Endothelial cell of umbilical vein (primary cell): ENCODE measurements around the gene KCTD2. TPM values are rescaled to one million over a fixed set of nuclear protein-coding genes. Genes with fewer than 3 reads are reported as not detected.

Source experiments
- BruUV-seq: library from RNA; stranded (reverse); fragments of 400-500 nt; replicated peaks from 2 replicates; lab custom pipeline; 2021; lab: Mats Ljungman, UMichigan
- CTCF ChIA-PET: fragments of 300-600, 350-600 bp; sonication (Branson Sonifier 250); formaldehyde crosslinking; loops from one replicate; lab custom pipeline; 2021; ENCODE audit warnings: antibody characterized with exemption, inconsistent platforms; lab: Charles Lee
- POLR2A ChIA-PET: fragments of 300-600, 350-600 bp; sonication (Branson Sonifier 250); formaldehyde crosslinking; loops from one replicate; lab custom pipeline; 2021; ENCODE audit warnings: antibody characterized with exemption, inconsistent platforms; lab: Charles Lee
- DNase-seq: peaks from one replicate; pipeline ENCODE4 v3.0.0-alpha.2; 2011; ENCODE audit warnings: low read depth, low spot score
- FAIRE-seq: peaks from 2 replicates; lab custom pipeline; 2011; peaks lifted over from hg19 to GRCh38; lab: Jason Lieb, UNC
- H2AFZ ChIP-seq: 2 replicates; pipeline ENCODE4 v1.6.0; 2012; ENCODE audit warnings: low read depth, low read length, control low read depth, inconsistent platforms
- H3K27ac ChIP-seq: 2 replicates; pipeline ENCODE4 v1.5.1; 2011; ENCODE audit warnings: low read depth, mild to moderate bottlenecking, control low read depth, low read length, moderate library complexity; ENCODE audit not compliant: insufficient read depth
- H3K27me3 ChIP-seq, 2 experiments: 2 replicates each; pipeline versions ENCODE4 v1.6.0 to v1.6.1; 2011; ENCODE audit warnings: low read length in 2 of 2, mixed read lengths in 1 of 2; ENCODE audit not compliant: control insufficient read depth in 2 of 2, insufficient read depth in 2 of 2
- H3K36me3 ChIP-seq, 2 experiments: 2 replicates in 1 of 2; 3 replicates in 1 of 2; pipeline ENCODE4 v1.5.1; 2011; ENCODE audit warnings: low read length in 2 of 2, mild to moderate bottlenecking in 1 of 2, moderate library complexity in 1 of 2; ENCODE audit not compliant: control insufficient read depth in 2 of 2, insufficient read depth in 2 of 2; ENCODE audit errors: extremely low read depth in 1 of 2
- H3K4me1 ChIP-seq: 3 replicates; pipeline ENCODE4 v1.5.1; 2011; ENCODE audit warnings: mild to moderate bottlenecking, low read length; ENCODE audit not compliant: control insufficient read depth, insufficient read depth; ENCODE audit errors: extremely low read depth
- H3K4me2 ChIP-seq: 2 replicates; pipeline ENCODE4 v1.6.1; 2011; ENCODE audit warnings: low read length, control low read depth, mixed read lengths; ENCODE audit not compliant: insufficient read depth
- H3K4me3 ChIP-seq, 3 experiments: fragments of 200-600 bp in 1 of 3; sonication (generic), shearing (Covaris generic) in 1 of 3; replicated peaks in 1 of 3; 2 replicates each; pipeline ENCODE4 v1.5.1; 2011 to 2016; ENCODE audit warnings: control low read depth in 3 of 3, low read length in 3 of 3, mild to moderate bottlenecking in 2 of 3, inconsistent platforms in 1 of 3, low read depth in 1 of 3, moderate library complexity in 1 of 3; ENCODE audit not compliant: insufficient read depth in 1 of 3
- H3K79me2 ChIP-seq: 2 replicates; pipeline ENCODE4 v1.6.0; 2012; ENCODE audit warnings: low read length, inconsistent platforms; ENCODE audit not compliant: control insufficient read depth, insufficient read depth
- H3K9ac ChIP-seq: replicated peaks from 2 replicates; pipeline ENCODE3; 2011; ENCODE audit warnings: low read length, control low read depth; ENCODE audit not compliant: insufficient read depth; ENCODE audit errors: extremely low read depth
- H3K9me1 ChIP-seq: replicated peaks from 3 replicates; pipeline ENCODE4 v1.6.0; 2011; ENCODE audit warnings: mild to moderate bottlenecking, low read length; ENCODE audit not compliant: control insufficient read depth, insufficient read depth; ENCODE audit errors: extremely low read depth
- H3K9me3 ChIP-seq: replicated peaks from 2 replicates; pipeline ENCODE4 v1.5.1; 2012; ENCODE audit warnings: low read length, inconsistent platforms; ENCODE audit not compliant: control insufficient read depth, insufficient read depth
- H4K20me1 ChIP-seq: replicated peaks from 2 replicates; pipeline ENCODE3; 2011; ENCODE audit warnings: mild to moderate bottlenecking, low read length; ENCODE audit not compliant: control insufficient read depth, insufficient read depth; ENCODE audit errors: extremely low read depth
- CTCF ChIP-seq, 2 donors: IDR thresholded peaks; 1 replicate in 1 of 2; 2 replicates in 1 of 2; pipeline ENCODE4 v1.5.1; 2011; ENCODE audit warnings: low read length in 2 of 2, mild to moderate bottlenecking in 2 of 2, moderate library complexity in 2 of 2, control low read depth in 1 of 2, inconsistent platforms in 1 of 2, low read depth in 1 of 2; ENCODE audit not compliant: insufficient read depth in 1 of 2; ENCODE audit errors: extremely low read depth in 1 of 2
- EZH2 ChIP-seq: IDR thresholded peaks from 2 replicates; pipeline ENCODE4 v1.6.1; 2012; ENCODE audit warnings: borderline replicate concordance, low read depth, mild to moderate bottlenecking, moderate library complexity, low read length, inconsistent platforms; ENCODE audit not compliant: severe bottlenecking
- FOS ChIP-seq: IDR thresholded peaks from 2 replicates; pipeline ENCODE4 v1.6.1; 2011; ENCODE audit warnings: mild to moderate bottlenecking, low read length, moderate library complexity, borderline replicate concordance; ENCODE audit not compliant: insufficient read depth
- GATA2 ChIP-seq: IDR thresholded peaks from 2 replicates; pipeline ENCODE4 v1.7.0; 2011; ENCODE audit warnings: low read depth, mild to moderate bottlenecking, moderate library complexity, mixed read lengths, low read length; ENCODE audit not compliant: insufficient read length, insufficient read depth
- JUN ChIP-seq: IDR thresholded peaks from 2 replicates; pipeline ENCODE4 v1.6.1; 2011; ENCODE audit warnings: borderline replicate concordance, low read depth; ENCODE audit not compliant: insufficient read length, insufficient read depth
- MAX ChIP-seq: IDR thresholded peaks from 2 replicates; pipeline ENCODE4 v1.6.1; 2011; ENCODE audit not compliant: insufficient read depth, insufficient read length
- MYC ChIP-seq: IDR thresholded peaks from one replicate; pipeline ENCODE4 v1.6.1; 2011; ENCODE audit warnings: mild to moderate bottlenecking, low read depth, low read length
- POLR2A ChIP-seq: IDR thresholded peaks from 2 replicates; pipeline ENCODE4 v1.6.1; 2012; ENCODE audit warnings: low read depth, mild to moderate bottlenecking, control low read depth, low read length
- POLR2AphosphoS5 ChIP-seq: IDR thresholded peaks from 2 replicates; pipeline ENCODE4 v1.6.1; 2012; ENCODE audit warnings: low read depth, mild to moderate bottlenecking, control low read depth, low read length, moderate library complexity; ENCODE audit not compliant: insufficient read depth
- dilution Hi-C: fragments of 300-500 bp; cut with MboI; formaldehyde crosslinking; loops from one replicate; pipeline ENCODE4 v1.15.0; 2019; ENCODE audit warnings: low sequenced_read_pairs; ENCODE audit not compliant: extremely low pct_ligation_motif_present
- intact Hi-C: fragments of 100-400 bp; cut with micrococcal nuclease; formaldehyde crosslinking; loops from one replicate; pipeline ENCODE4 v1.10.0; 2022
- polyA plus RNA-seq, 4 experiments: library from polyadenylated mRNA; depleted of rRNA in 3 of 4; stranded (reverse) in 3 of 4; unstranded in 1 of 4; fragments of >200 nt; gene quantifications; 2 replicates each; pipeline versions ENCODE4 v1.2.1 to v1.2.3, GENCODE V29; 2011 to 2012; ENCODE audit warnings: missing spikeins in 1 of 4
- total RNA-seq: library from RNA; stranded (reverse); gene quantifications from 2 replicates; pipeline ENCODE4 v1.2.3, GENCODE V29; 2021

KCTD2 gene
- total and polyA plus RNA-seq, 2 donors (not counting 3 experiments of a cell fraction or from before 2014, with no cell fraction given), result 23.2 to 24.8 TPM

GRCh38 chr17:75012346-75013091, 34.5 kb upstream of the KCTD2 start, which contains the start of gene MRPL58:
TSS of gene MRPL58 (plus strand) at chr17:75012670. CDS start at chr17:75012687, 17 bp downstream.
- BruUV-seq, result no TSS peak
- Histone ChIP-seq H3K36me3 (no peaks in the 10 kb centered on the region), H3K9ac (peak within 1 kb of the TSS; percentile 83), H3K9me1 (no peaks in the 10 kb centered on the region), H2AFZ (peak within 1 kb of the TSS; percentile 74), H3K27me3 (no peaks in the 10 kb centered on the region), H4K20me1 (no peaks in the 10 kb centered on the region), H3K4me3 (peak within 1 kb of the TSS; percentile 56 to 89 (median 83)), H3K4me1 (peaks cover 16% of the 10 kb centered on the region), H3K79me2 (peaks cover 10% of the 10 kb centered on the region), H3K27ac (peak within 1 kb of the TSS; percentile 67), H3K4me2 (peak within 1 kb of the TSS; percentile 88), H3K9me3 (no peaks in the 10 kb centered on the region)
- TF ChIP-seq POLR2AphosphoS5, result peak; percentile 88
- no peak for TF ChIP-seq MAX
- TF ChIP-seq GATA2, result no peak
- TF ChIP-seq JUN, result no peak
- no peak for TF ChIP-seq EZH2
- no peak for TF ChIP-seq FOS
- peak; percentile 40 to 76 for TF ChIP-seq CTCF (IDR thresholded peaks at IDR 0.05; ENCODE audit: extremely low read depth in 1 of 2, insufficient read depth in 1 of 2, low read depth in 1 of 2, low read length in 2 of 2)
- peak; percentile 84 for TF ChIP-seq POLR2A
- no peak for TF ChIP-seq MYC
- DNase-seq (peak; percentile 81), FAIRE-seq (peak; percentile 89)
- dilution Hi-C loops, result no loop called here
- CTCF ChIA-PET, result interaction anchor here (0.6 to 6.0 kb wide), 30 partner anchors 9 to 229 kb away, joined by 3 to 134 read pairs (median 5); partner anchors contain the start of genes CDR2L, HID1, NT5C and NUP85
- POLR2A ChIA-PET, result interaction anchor here (0.5 to 2.8 kb wide), 5 partner anchors 23 to 139 kb away, joined by 3 to 17 read pairs (median 6); partner anchors contain the start of genes CDR2L and FDXR
- intact Hi-C loops, result loop anchor here (1.0 kb wide), 3 partner anchors 21 to 51 kb away; no protein-coding TSS in a partner anchor
